ENCODE measurements around the gene FZD7.

FZD7 gene

GRCh38 chr2:202014318-202014717 is 19.3 kb upstream of the FZD7 start:
- DNase-seq (ENCODE audit: low read depth in 2 of 2), result no peak

GRCh38 chr2:202014759-202015211 is 18.9 kb upstream of the FZD7 start:
- no peak for DNase-seq (ENCODE audit: low read depth in 2 of 2)

- no peak for DNase-seq (ENCODE audit: low read depth in 2 of 2)
These were observed 18.2 kb upstream of the FZD7 start for GRCh38 chr2:202015471-202015870.

GRCh38 chr2:202016579-202017227 is 17.0 kb upstream of the FZD7 start:
- DNase-seq (ENCODE audit: low read depth in 2 of 2), result no peak

GRCh38 chr2:202017940-202018339 is 15.7 kb upstream of the FZD7 start:
- no peak for DNase-seq (ENCODE audit: low read depth in 2 of 2)

GRCh38 chr2:202018950-202019349 is 14.7 kb upstream of the FZD7 start:
- DNase-seq (ENCODE audit: low read depth in 2 of 2), result no peak

GRCh38 chr2:202019689-202020450 is 13.8 kb upstream of the FZD7 start:
- no peak for DNase-seq (ENCODE audit: low read depth in 2 of 2)

- no peak for DNase-seq (ENCODE audit: low read depth in 2 of 2)
These were observed 10.9 kb upstream of the FZD7 start for GRCh38 chr2:202022755-202023154.

GRCh38 chr2:202023198-202023903 is 10.3 kb upstream of the FZD7 start:
- no peak for DNase-seq (ENCODE audit: low read depth in 2 of 2)

GRCh38 chr2:202023904-202024266 is 9.8 kb upstream of the FZD7 start:
- no peak for DNase-seq (ENCODE audit: low read depth in 2 of 2)

GRCh38 chr2:202024871-202025270 is 8.8 kb upstream of the FZD7 start:
- DNase-seq (ENCODE audit: low read depth in 2 of 2), result no peak

GRCh38 chr2:202025816-202026215 is 7.8 kb upstream of the FZD7 start:
- no peak for DNase-seq (ENCODE audit: low read depth in 2 of 2)

- DNase-seq (ENCODE audit: low read depth in 2 of 2), result no peak
These were observed 7.1 kb upstream of the FZD7 start for GRCh38 chr2:202026507-202026906.

GRCh38 chr2:202030691-202031090 is 3.0 kb upstream of the FZD7 start:
- DNase-seq (ENCODE audit: low read depth in 2 of 2), result no peak

GRCh38 chr2:202031246-202031951 is 2.3 kb upstream of the FZD7 start:
- no peak for DNase-seq (ENCODE audit: low read depth in 2 of 2)

GRCh38 chr2:202032846-202033316 is 774 bp upstream of the FZD7 start:
- no peak for DNase-seq (ENCODE audit: low read depth in 2 of 2)

- no peak for DNase-seq (ENCODE audit: low read depth in 2 of 2)
These were observed 814 bp downstream of the FZD7 start for GRCh38 chr2:202034249-202035088.

- DNase-seq (ENCODE audit: low read depth in 2 of 2), result peak in 1 of 2 experiments; percentile 67
These were observed 1.7 kb downstream of the FZD7 start for GRCh38 chr2:202035089-202035940.

GRCh38 chr2:202035941-202036372 is 2.3 kb downstream of the FZD7 start:
- DNase-seq (ENCODE audit: low read depth in 2 of 2), result no peak

- no peak for DNase-seq (ENCODE audit: low read depth in 2 of 2)
These were observed 3.0 kb downstream of the FZD7 start for GRCh38 chr2:202036601-202037037.
